Activated gamma-delta T cell (primary cell): Measurements from ENCODE around the gene FBLN7.

Experiments
- DNase-seq: peaks from one replicate; lab custom pipeline; 2025; lab: John Stamatoyannopoulos, UW

The FBLN7 gene

DNA sequence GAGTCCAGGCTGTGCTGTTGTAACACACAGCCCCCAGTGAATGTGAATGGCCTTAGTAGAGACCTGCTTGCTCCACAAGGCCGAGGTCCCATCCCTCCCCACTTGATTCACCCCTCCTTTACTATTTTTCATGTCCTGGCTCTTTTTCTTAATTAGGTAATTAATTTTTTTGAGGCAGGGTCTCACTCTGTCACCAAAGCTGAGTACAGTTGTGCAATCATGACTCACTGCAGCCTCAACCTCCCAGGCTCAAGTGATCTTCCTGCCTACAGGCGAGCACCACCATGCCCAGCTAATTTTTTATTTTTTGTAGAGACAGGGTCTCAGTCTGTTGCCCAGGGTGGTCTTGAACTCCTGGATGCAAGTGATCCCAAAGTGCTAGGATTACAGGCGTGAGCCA is 19.3 kb downstream of the FBLN7 start:
- DNase-seq = no peak

DNA sequence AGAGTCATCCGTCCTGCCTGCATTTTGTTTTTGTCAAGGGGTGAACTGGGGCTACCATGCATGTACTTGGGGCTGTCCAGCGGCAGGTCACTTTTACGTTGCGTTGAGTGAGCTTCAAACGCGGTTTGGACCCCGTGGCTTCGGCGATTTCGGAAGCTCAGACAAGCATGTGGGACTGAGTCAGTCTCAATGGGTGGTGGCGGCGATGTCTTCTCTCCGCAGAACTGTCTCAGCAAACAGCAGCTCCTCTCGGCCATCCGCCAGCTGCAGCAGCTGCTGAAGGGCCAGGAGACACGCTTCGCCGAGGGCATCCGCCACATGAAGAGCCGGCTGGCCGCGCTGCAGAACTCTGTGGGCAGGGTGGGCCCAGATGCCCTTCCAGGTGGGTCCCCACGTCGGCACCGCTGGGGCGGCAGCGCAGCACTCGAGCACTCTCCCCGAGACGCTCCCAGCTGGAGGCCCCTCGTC is 21.3 kb downstream of the FBLN7 start:
- DNase-seq = no peak

DNA sequence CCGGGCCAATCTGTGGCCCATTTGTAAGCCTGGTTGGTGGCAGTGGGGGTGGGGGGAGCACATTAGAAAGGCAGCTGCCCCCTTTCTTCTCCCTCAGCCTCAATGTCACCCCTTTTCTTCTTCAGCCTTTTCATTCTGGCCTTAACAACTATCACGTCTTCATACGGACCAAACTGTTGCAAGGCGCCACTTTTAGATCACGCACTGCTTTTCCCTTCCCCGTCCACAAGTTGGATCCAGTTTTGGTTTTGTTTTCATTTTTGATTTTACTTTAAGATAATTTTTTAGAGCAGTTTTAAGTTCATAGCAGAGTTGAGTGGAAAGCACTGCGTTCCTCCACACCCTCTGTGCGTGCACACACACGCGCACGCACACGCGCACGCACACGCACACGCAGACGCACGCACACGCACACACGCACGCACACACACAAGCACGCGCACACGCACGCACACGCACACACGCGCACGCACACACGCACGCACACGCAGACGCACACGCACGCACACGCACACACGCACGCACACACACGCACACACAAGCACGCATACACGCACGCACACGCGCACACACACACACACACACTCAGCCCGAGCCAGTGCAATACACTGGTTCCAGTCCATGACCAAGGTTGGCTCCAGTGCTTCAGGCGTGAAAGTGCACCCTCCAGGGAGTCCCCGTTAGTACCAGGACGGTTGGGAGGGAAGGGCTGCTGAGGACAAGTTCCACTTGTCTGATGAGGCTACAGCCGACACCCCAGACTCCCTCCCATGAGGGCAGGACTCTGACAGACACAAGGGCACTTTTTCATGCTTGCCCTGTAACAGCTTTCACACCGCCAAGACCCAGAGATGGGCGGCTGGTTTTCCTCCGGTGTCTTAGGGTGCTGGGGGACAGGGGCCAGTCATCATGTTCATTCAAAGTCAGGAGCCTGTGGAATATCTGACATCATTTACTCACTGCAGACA is 22.4 kb downstream of the FBLN7 start:
- no peak for DNase-seq

DNA sequence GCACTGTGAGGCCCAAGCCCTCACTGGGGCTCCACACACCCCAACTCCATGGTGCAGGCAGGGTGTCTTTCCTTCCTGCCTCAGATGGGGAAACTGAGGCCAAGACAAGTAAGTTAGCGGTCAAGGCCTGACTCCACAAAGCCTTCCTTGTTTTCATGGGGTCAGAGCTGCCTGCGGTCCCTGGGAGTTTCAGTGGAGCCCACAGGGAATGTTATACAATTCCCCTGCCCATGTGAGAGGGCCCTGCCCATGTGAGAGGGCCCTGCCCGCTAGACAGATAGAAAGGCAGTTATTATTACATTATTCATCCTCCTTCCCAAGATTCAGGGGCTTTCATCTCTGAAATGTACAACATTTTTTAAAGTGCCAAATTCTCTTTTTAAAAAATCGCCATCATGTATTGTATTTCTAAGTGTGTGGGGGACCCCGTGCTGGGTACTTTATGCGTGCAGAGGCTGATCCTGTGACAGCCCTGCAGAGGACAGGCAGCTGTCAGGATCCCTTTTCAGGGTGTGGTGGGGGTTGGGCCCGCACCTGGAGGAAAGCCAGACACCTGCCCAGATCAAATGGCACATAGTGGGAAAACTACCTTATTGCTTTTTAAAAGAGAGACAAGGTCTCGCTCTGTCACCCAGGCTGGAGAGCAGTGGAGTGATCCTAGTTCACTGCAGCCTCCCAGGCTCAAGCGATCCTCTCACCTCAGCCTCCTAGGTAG is 23.4 kb downstream of the FBLN7 start:
- DNase-seq = no peak

DNA sequence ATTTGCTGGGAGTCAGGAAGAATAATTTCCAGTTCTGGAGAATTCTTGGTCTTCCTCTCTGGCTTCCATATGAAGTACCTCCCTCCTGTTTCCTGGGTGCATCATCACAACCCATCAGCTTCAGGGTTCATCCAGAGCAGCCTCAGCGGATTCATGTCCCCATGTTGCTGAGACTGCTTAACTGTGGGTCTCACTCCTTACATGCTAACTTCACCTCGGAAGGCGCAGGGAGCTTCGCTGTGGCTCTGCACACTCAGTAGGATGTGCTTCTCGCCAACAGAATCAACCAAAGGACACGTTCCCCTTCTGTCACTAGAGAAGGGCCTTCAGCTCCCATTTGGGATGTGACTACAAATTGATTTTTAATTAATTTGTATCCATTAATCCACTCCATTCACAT is 24.2 kb downstream of the FBLN7 start:
- no peak for DNase-seq

DNA sequence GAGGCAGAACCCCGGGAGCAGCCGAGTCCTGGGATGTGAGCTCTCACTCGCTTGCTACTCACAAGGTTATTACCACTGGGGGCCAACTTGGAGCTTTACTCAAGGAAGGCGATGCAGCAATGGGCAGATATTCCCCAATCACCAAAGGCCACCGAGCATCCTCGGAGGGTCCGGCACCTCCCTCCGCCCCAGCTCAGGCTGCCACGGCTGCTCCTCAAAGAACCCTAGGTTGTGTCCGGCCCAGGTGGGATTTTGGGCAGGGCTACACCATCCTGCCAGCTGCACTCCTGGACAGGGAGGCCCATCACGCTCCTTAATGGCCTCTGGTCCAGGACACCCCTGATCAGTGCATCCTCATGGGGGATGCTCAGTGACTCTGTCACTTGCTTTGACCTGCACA is 24.8 kb downstream of the FBLN7 start:
- no peak for DNase-seq

DNA sequence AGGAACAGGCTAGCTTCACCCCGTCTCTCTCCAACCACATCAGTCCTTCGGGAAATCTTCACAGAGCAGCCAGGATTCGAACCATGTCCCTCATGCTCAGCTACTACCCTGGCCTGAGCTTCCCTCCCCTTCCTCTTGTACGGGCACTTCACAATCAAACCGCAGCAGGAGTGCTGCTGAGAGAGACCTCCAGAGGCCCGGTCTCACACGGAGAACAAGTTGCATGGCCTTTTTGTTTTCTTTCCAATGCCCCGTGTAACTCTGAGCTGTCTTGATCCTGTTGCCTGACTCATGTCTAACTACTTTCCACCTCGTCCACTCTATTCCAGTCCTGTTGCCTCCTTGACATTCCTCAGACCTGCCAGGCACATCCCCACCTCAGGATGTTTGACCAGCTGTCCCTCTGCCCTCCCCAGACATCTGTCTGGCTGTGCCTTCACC is 25.4 kb downstream of the FBLN7 start:
- DNase-seq = no peak

DNA sequence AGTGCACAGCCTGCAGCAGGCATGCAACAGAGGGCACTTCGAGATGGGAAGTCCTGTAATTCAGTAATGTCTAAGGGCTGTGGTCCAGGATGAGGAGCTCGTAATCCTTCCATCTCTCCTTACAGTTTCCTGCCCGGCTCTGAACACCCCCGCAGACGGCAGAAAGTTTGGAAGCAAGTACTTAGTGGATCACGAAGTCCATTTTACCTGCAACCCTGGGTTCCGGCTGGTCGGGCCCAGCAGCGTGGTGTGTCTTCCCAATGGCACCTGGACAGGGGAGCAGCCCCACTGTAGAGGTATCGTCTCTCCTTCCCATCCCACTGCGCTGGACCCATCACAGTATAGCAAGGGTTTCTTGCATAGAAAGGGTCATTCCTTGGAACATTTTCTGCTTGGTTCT is 26.7 kb downstream of the FBLN7 start:
- no peak for DNase-seq

DNA sequence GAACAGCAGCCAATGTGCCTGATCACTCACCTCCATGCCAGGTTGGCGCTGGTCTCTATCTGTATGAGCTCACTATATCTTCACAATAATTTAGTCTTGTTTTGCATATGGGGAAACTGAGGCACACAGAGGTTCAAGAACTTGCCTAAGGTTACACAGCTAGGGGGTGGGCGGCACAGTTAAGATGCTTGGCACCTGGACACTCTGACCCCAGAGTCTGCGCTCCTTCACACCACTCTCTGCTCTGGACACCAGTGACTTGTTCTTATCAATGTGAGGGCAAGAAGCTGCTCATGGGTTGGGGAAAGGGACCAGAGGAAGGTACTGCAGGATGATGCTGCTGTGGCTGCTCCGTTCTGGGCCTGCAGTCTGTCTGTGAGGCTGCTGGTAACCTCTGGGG is 27.1 kb downstream of the FBLN7 start:
- no peak for DNase-seq

DNA sequence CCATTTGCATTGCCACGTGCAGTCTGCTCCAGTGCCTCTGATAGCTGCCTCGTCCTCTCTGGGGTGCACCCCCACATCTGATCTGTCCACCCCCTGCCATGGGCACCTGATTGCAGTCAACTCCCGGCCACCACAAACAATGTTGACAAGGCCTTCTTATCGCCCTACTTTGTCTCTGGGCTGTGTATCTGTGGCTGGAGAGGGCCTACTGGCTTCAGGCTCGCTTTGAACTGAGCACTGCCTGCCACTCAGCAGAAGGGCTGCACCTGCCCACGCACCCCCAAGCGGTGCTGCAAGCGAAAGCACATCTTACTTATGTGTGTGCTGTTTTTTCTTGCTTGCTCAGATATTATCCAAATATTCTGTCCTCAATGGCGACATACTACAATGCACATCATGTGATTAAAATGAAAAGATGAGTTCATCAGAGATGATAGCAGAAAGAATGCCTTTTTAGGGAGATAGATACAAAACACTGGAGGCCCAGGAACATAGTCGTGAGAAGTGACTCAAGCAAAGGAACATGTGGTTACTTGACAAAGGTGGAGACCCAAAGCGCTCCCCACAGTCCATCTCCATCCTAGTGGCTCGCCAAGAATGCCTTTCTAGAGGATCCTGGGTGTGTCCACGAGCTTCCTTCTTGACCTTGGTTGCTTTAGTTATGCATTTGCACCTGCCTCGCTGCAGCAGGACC is 28.8 kb downstream of the FBLN7 start:
- DNase-seq = no peak

DNA sequence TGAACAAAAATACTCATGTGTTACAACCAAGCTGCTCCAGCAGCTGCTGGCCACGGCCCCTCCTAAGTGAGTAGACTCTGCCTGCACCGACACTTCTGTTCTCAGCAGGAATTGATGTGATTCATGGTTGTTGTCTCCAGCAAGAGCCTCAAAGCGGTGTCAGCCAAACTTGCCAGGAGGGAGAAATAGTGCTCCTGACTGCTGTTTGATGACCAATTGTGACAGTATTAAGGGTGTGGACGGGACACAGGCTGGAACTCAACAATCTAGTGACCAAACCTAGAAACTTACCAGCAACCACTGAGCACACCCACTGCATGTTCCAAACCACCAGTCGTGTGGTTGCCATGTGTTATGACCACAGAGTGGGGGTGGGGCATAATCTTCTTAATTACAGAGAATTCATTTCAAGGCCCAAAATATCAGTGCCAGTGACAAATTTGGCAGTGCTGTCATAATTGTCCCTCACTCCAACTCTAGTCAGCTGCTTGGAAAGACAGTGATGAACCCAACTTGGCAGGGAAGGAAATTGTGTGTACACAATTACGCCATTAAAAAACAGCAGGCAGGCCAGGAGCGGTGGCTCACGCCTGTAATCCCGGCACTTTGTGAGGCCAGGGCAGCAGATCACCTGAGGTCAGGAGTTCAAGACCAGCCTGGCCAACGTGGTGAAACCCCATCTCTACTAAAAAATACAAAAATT is 30.4 kb downstream of the FBLN7 start:
- no peak for DNase-seq

DNA sequence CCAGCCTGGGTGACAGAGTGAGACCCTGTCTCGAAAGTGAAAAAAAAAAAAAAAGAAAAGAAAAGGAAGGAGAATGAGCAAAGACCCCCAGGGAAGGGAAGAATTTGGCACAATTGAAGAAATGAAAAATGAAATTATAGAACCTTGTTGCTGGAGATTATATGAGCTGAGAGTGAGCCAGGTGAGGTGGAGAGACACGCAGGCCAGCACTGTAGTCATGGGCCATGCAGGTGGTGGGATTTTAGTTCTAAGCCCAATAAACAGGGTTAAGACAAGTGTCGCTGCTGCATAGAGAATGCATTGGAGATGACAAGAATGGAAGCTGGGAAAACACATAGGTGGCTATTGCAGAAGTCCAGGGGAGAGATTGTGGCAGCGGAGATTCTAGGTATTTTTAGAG is 32.3 kb downstream of the FBLN7 start:
- DNase-seq = no peak

DNA sequence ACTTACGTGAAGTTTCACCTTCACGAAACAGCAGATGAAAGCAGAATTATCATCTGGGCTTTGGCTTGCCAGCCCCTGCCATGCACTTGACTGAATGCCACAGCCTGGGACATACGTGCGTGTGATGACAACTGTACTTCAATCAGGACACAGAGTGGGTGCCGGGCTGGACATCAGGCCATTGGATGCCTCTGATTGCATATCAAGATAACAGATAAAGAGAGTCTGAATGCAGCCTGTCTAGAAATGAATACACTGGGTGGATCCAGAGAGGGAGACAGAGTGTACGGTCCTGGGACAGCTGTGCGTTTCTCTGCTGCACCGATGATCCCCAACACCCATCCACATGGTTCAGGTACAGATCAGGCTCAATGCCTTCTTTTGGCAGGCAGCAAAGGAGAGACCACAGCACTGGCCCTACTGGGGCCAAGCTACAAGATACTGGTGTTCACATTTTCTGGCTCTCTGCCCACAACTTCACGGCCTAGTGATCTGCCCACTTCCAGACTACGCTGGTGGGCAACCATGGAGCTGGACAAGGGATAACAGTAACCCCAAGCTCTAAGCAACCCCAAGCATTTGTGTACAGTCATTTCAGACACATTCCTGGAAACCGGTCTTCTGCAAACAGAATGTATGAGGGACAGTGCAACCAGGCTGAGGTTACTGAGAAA is 35.6 kb downstream of the FBLN7 start:
- no peak for DNase-seq

DNA sequence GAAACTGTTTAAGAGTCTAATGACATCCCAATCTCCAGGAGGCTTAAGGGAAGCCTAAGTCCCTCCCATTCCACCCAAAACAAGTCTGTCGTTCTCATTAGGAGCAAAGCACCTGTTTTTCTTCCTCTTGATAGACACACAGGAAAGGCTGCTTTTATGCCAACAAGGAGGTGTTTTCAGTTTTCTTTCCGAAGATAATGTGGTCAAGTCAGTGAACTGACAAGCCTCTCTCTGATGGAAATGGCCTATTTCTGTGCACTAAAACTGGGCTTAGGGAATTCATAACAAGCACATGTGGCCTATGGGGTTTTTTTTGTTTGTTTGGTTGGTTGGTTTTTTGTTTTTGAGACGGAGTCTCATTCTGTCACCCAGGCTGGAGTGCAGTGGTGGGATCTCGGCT is 36.2 kb downstream of the FBLN7 start:
- DNase-seq = no peak

DNA sequence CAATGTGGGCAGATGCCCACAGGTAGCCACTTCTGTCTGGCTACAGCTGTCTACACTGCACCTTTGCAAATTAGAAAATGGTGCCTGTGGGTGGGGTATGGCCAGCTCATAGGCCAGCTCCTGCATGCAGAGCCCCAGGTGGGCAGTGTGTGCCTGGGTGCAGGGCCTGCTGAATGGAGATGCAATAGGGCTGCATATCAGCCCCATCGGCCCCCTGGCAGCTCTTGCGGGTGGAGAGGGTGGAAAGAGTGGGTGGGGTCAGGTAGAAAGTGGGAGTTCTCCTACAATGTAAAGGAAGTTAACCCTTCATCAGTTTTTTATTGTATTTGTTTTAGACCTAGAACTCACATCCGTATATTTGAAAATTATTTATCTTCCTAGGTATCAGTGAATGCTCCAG is 37.1 kb downstream of the FBLN7 start:
- DNase-seq = no peak

DNA sequence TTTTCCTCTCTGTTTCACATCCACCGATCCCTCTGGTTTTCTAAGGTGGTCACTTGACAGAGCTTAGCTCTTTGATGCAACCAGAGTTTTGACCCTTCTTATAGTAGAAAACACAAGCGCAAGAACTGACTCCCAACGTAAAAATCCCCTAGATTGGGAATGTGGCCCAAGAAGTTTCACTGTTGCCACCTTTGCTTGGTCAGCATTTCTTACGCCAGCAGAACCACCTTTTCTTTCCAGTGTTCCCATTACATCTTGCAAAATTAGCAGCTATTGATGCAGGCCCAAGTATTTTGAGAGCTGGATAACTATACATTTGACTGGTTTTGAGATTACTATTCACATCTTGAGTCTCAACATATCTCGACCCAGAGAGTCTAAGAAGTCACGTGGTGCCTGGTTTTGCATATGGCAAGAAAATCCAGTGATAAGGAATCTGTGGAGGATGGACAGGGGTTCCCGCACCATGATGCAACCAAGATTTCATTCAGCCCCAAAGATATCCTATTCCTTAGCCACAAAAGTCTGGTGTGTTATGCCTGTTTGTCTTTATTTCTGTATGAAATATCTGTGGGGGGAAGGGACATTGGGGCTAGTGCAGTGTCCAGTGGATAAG is 37.9 kb downstream of the FBLN7 start:
- no peak for DNase-seq

DNA sequence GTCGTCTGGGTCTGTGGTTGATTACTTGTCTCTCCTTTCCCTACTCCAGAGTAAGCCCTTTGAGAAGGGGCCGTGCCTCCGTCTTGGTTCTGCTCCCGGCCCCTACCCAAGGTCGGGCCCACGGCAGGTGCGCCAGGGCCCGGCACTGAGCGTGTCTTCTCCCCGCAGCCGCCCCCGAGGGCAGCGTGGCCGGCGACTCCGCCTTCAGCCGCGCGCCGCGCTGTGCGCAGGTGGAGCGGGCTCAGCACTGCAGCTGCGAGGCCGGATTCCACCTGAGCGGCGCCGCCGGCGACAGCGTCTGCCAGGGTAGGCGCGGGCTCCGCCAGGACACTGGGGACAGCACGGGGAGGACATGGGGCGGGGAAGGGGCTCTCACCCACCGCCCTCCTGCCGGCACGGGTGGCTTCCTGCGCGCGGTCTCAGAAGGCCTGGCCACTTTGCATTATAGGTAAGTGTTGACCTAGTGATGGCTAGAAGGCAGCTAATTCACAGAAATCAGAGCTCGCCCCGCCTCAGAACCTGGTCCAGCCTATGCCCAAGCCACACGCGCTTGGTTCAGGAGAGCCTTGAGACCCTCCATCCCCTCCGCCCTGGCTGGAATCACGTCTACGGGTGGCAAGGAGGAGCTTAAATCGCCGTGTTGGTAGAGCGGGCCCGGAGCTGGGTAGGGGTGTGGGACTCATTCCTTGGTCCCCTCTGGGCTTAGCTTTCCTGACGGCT is 43.5 kb downstream of the FBLN7 start:
- no peak for DNase-seq

DNA sequence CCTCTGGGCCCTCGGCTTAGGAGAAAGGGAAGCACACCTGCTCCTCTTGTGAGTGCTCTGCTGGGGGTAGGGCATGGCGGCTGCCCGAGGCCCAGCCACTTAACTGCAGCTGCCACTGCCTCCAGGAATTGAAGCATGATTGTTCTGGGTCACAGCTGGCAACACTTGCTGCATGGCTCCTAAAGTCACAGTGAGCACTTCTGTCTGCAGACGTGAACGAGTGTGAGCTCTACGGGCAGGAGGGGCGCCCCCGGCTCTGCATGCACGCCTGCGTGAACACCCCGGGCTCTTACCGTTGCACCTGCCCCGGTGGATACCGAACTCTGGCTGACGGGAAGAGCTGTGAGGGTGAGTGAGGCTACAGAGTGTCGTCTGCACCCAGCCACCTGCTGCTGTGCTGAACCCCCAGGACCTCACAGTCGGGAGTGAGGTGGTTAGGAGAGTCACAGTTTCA is 44.4 kb downstream of the FBLN7 start:
- DNase-seq = no peak

DNA sequence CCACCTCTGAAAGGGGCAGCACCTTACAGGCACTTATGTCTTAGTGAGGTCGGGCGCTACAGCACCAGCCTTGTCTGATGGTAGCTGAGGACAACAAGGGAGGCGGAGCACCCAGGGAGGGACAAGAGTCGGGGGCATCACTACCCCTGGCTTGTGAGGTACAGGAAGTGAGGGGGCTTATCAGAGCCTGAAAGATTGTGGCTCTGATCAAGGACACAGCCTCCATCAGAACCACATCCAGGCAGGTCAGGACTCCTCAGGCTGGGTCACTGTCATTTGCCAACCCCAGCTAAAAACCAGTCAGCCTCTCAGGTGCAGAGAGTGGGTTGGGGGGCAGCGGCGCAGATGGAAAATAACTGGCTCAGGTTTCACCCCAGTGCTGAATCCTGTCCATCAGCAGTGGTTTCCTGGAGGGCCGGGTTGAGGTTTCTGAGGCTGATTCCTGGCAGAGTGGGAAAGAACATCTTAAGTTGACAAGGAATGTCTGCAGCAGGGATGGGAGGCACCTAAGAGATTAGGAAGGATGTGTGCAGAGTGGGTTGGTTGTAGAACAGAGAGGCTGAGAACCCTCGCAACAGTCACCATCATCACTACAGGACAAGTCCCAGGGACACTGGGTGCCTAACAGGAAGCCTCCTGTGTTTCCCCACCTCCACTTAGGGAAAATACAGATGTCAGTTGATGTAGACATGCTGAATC is 45.3 kb downstream of the FBLN7 start:
- DNase-seq = no peak
